CD4-positive, alpha-beta T cell (primary cell): ENCODE data around the gene LAMP2. TPM values are rescaled to one million over a fixed set of nuclear protein-coding genes. Genes with fewer than 3 reads are reported as not detected.

Experiments used
- ATAC-seq: fragments of 200-7000 bp; cut with Tn5 transposase; one replicate; pipeline ENCODE4 v1.10.0; 2022; ENCODE audit warnings: mild to moderate bottlenecking; ENCODE audit not compliant: poor library complexity
- CTCF ChIA-PET: fragments of 350-600 bp; sonication (Branson Sonifier 250); formaldehyde crosslinking; loops from one replicate; lab custom pipeline; 2021; ENCODE audit warnings: antibody characterized with exemption, inconsistent platforms; lab: Charles Lee
- POLR2A ChIA-PET: fragments of 350-600 bp; sonication (Branson Sonifier 250); formaldehyde crosslinking; loops from one replicate; lab custom pipeline; 2021; ENCODE audit warnings: antibody characterized with exemption, inconsistent platforms; lab: Charles Lee
- DNase-seq, 14 experiments: peaks; one replicate each; pipeline ENCODE4 v3.0.0-alpha.2; 2013 to 2020; ENCODE audit warnings: mixed read lengths in 2 of 14
- H3K27ac ChIP-seq, 2 donors: one replicate each; pipeline versions ENCODE4 v1.5.1 to v1.7.0; 2013; ENCODE audit warnings: low read length in 2 of 2, low read depth in 1 of 2, mild to moderate bottlenecking in 1 of 2
- H3K27me3 ChIP-seq, 2 experiments: 1 replicate in 1 of 2; 2 replicates in 1 of 2; pipeline versions ENCODE4 v1.6.1 to v1.7.0; 2013; ENCODE audit warnings: low read length in 2 of 2, control low read depth in 1 of 2, mild to moderate bottlenecking in 1 of 2, moderate library complexity in 1 of 2; ENCODE audit not compliant: insufficient read depth in 2 of 2, control insufficient read depth in 1 of 2
- H3K36me3 ChIP-seq: one replicate; pipeline ENCODE4 v1.6.1; 2013; ENCODE audit warnings: low read length, control low read depth; ENCODE audit not compliant: insufficient read depth
- H3K4me1 ChIP-seq: one replicate; pipeline ENCODE4 v1.6.1; 2013; ENCODE audit warnings: low read length, control low read depth; ENCODE audit not compliant: insufficient read depth
- H3K4me3 ChIP-seq: one replicate; pipeline ENCODE4 v1.5.1; 2013; ENCODE audit warnings: mild to moderate bottlenecking, low read length, moderate library complexity
- H3K9me3 ChIP-seq, 2 experiments: 1 replicate in 1 of 2; 2 replicates in 1 of 2; pipeline versions ENCODE4 v1.6.1 to v1.7.0; 2013; ENCODE audit warnings: low read length in 2 of 2, mild to moderate bottlenecking in 2 of 2, control low read depth in 1 of 2, moderate library complexity in 1 of 2; ENCODE audit not compliant: control insufficient read depth in 1 of 2, insufficient read depth in 1 of 2
- H3K27ac Mint-ChIP-seq: one replicate; pipeline ENCODE4 v1.8.0; 2020; ENCODE audit warnings: mixed read lengths
- H3K27me3 Mint-ChIP-seq: one replicate; pipeline ENCODE4 v1.8.0; 2021; ENCODE audit warnings: mixed read lengths
- H3K36me3 Mint-ChIP-seq: one replicate; pipeline ENCODE4 v1.8.0; 2021; ENCODE audit warnings: low read depth, mixed read lengths
- H3K4me1 Mint-ChIP-seq: one replicate; pipeline ENCODE4 v1.8.0; 2021; ENCODE audit warnings: low read depth, mixed read lengths
- H3K4me3 Mint-ChIP-seq: one replicate; pipeline ENCODE4 v1.8.0; 2020; ENCODE audit warnings: mild to moderate bottlenecking, mixed read lengths
- H3K9me3 Mint-ChIP-seq: one replicate; pipeline ENCODE4 v1.8.0; 2020; ENCODE audit warnings: mixed read lengths
- CTCF ChIP-seq: fragments of 200-600 bp; IDR thresholded peaks from one replicate; pipeline ENCODE4 v1.8.0; 2022; ENCODE audit warnings: antibody characterized with exemption, mild to moderate bottlenecking
- intact Hi-C, 2 experiments: fragments of 100-400 bp; cut with DNase I in 1 of 2; cut with micrococcal nuclease in 1 of 2; formaldehyde crosslinking; loops; one replicate each; pipeline versions ENCODE4 v1.15.1 to v1.9.0; 2023 to 2025; cut with DNase I, micrococcal nuclease
- total RNA-seq, 174 experiments: library from RNA in 2 of 174; stranded (reverse) in 2 of 174; gene quantifications; one replicate each; pipeline ENCODE4 v1.2.3 and lab custom pipeline; 2021 to 2026

LAMP2 gene
- total RNA-seq, 2 experiments from 2014 or later: 13.4 to 15.4 TPM

- Mint-ChIP-seq H3K27ac (no peak overlapping the region), H3K27me3 (no peaks in the 10 kb centered on the region), H3K4me3 (no peak overlapping the region), H3K4me1 (peaks cover 75% of the 10 kb centered on the region), H3K36me3 (no peaks in the 10 kb centered on the region), H3K9me3 (no peaks in the 10 kb centered on the region)
- no peak for TF ChIP-seq CTCF
- Histone ChIP-seq H3K4me1 (peaks cover 16% of the 10 kb centered on the region), H3K27ac (no peak overlapping the region), H3K36me3 (no peaks in the 10 kb centered on the region), H3K4me3 (no peak overlapping the region), H3K27me3 (no peaks in the 10 kb centered on the region), H3K9me3 (no peaks in the 10 kb centered on the region)
- intact Hi-C loops: no loop called here
- no peak for DNase-seq
- no peak for ATAC-seq
- ChIA-PET CTCF (interaction anchor here (1.5 to 1.6 kb wide), 2 partner anchors 13 to 23 kb away, joined by 4 read pairs; no protein-coding TSS in a partner anchor), POLR2A (interaction anchor here (0.6 kb wide), 1 partner anchor 265 kb away, joined by 5 read pairs; no protein-coding TSS in a partner anchor)
Observed at GRCh38 chrX:120462370-120462769, 6.7 kb downstream of the LAMP2 start.

GRCh38 chrX:120459309-120459708 lies 9.8 kb downstream of the LAMP2 start:
- ATAC-seq (no peak), DNase-seq (no peak)
- intact Hi-C loops: no loop called here
- Mint-ChIP-seq H3K4me1 (peaks cover 67% of the 10 kb centered on the region), H3K27ac (peak overlapping the region; percentile 65), H3K4me3 (no peak overlapping the region), H3K27me3 (no peaks in the 10 kb centered on the region), H3K36me3 (peaks cover 13% of the 10 kb centered on the region), H3K9me3 (no peaks in the 10 kb centered on the region)
- TF ChIP-seq CTCF: no peak
- H3K27ac ChIP-seq: no peak overlapping the region
- no peak overlapping the region for H3K4me3 ChIP-seq
- ChIA-PET CTCF (interaction anchor here (2.9 kb wide), 1 partner anchor 27 kb away, joined by 14 read pairs; no protein-coding TSS in a partner anchor), POLR2A (interaction anchor here (1.2 kb wide), 1 partner anchor 9 kb away, joined by 6 read pairs; the partner anchor contains the start of gene LAMP2)
- H3K9me3 ChIP-seq: no peaks in the 10 kb centered on the region
- H3K27me3 ChIP-seq: no peaks in the 10 kb centered on the region
- H3K36me3 ChIP-seq: peaks cover 2% of the 10 kb centered on the region
- H3K4me1 ChIP-seq: peaks cover 7% of the 10 kb centered on the region

GRCh38 chrX:120457766-120458180 lies 11.3 kb downstream of the LAMP2 start:
- CTCF ChIA-PET: interaction anchor here (1.2 to 2.9 kb wide), 4 partner anchors 17 to 149 kb away, joined by 3 to 14 read pairs (median 4); no protein-coding TSS in a partner anchor
- intact Hi-C loops: no loop called here
- Histone ChIP-seq H3K9me3 (no peaks in the 10 kb centered on the region), H3K4me1 (peaks cover 7% of the 10 kb centered on the region), H3K27ac (peak overlapping the region in 1 of 2 donors; percentile 34), H3K36me3 (peaks cover 2% of the 10 kb centered on the region), H3K4me3 (no peak overlapping the region), H3K27me3 (no peaks in the 10 kb centered on the region)
- ATAC-seq (peak; percentile 88), DNase-seq (peak in 4 of 14 experiments; percentile 10 to 36 (median 25))
- peaks cover 60% of the 10 kb centered on the region for H3K4me1 Mint-ChIP-seq
- POLR2A ChIA-PET: interaction anchor here (0.8 to 2.3 kb wide), 6 partner anchors 11 to 207 kb away, joined by 3 to 8 read pairs (median 4); partner anchors contain the start of genes LAMP2, MCTS1 and ZBTB33
- H3K27ac Mint-ChIP-seq: peak overlapping the region; percentile 65
- no peaks in the 10 kb centered on the region for H3K9me3 Mint-ChIP-seq
- peak overlapping the region; percentile 70 for H3K4me3 Mint-ChIP-seq
- no peak for TF ChIP-seq CTCF
- no peaks in the 10 kb centered on the region for H3K27me3 Mint-ChIP-seq
- H3K36me3 Mint-ChIP-seq: peaks cover 19% of the 10 kb centered on the region
